Measurements from ENCODE around the gene ZNF791.
A peak's percentile ranks its signal among the peaks of the same experiment; 100 is the strongest.
"Not testable (repeated sequence)": the region's sequence is repeated elsewhere in the genome, so short reads cannot be mapped to it uniquely, and the experiment has no call there.

Gene ZNF791

GRCh38 chr19:12610540-12611360 is at the start of gene ZNF791, which contains the start of gene ZNF490:
Gene ZNF791, plus strand, starts transcription at chr19:12610920. Its CDS starts 160 bp downstream, at chr19:12611080.
Gene ZNF490, minus strand, starts transcription at chr19:12610813. Its CDS starts 133 bp downstream, at chr19:12610680.
- peak; percentile 98 for DNase-seq

GRCh38 chr19:12564016-12564664 is 46.6 kb upstream of the ZNF791 start:
- DNase-seq: peak; percentile 73

GRCh38 chr19:12566380-12566779 is 44.3 kb upstream of the ZNF791 start:
- DNase-seq: not testable (repeated sequence)

- DNase-seq: no peak
Observed at GRCh38 chr19:12567951-12568350, 42.8 kb upstream of the ZNF791 start.

- DNase-seq: no peak
Observed at GRCh38 chr19:12574036-12574435, 36.7 kb upstream of the ZNF791 start.

- DNase-seq: no peak
Observed at GRCh38 chr19:12578641-12579040, 32.1 kb upstream of the ZNF791 start.

GRCh38 chr19:12580180-12580694 is 30.5 kb upstream of the ZNF791 start:
- no peak for DNase-seq

- no peak for DNase-seq
Observed at GRCh38 chr19:12581100-12581499, 29.6 kb upstream of the ZNF791 start.

- DNase-seq: no peak
Observed at GRCh38 chr19:12596485-12596884, 14.2 kb upstream of the ZNF791 start.

GRCh38 chr19:12596927-12597548 is 13.7 kb upstream of the ZNF791 start:
- DNase-seq: no peak

GRCh38 chr19:12597594-12597993 is 13.1 kb upstream of the ZNF791 start:
- no peak for DNase-seq

- no peak for DNase-seq
Observed at GRCh38 chr19:12603714-12604113, 7.0 kb upstream of the ZNF791 start.

GRCh38 chr19:12606796-12607195 is 3.9 kb upstream of the ZNF791 start:
- no peak for DNase-seq

GRCh38 chr19:12607631-12608030 is 3.1 kb upstream of the ZNF791 start:
- DNase-seq: no peak

GRCh38 chr19:12611361-12611699 is 610 bp downstream of the ZNF791 start:
- peak; percentile 23 for DNase-seq

GRCh38 chr19:12617646-12618045 is 6.9 kb downstream of the ZNF791 start:
- no peak for DNase-seq

GRCh38 chr19:12621253-12622024 is 10.7 kb downstream of the ZNF791 start:
- not testable (repeated sequence) for DNase-seq

- no peak for DNase-seq
Observed at GRCh38 chr19:12623361-12624031, 12.8 kb downstream of the ZNF791 start.

GRCh38 chr19:12626958-12627357 is 16.2 kb downstream of the ZNF791 start:
- DNase-seq: no peak

GRCh38 chr19:12628040-12629022 is 17.6 kb downstream of the ZNF791 start:
- no peak for DNase-seq

GRCh38 chr19:12629215-12629614 is 18.5 kb downstream of the ZNF791 start:
- DNase-seq: no peak
